Caco-2 (cell line): ENCODE measurements around the gene SH3GL1. TPM values are rescaled to one million over a fixed set of nuclear protein-coding genes. Genes with fewer than 3 reads are reported as not detected.

Source experiments
- BruUV-seq: library from RNA; stranded (reverse); fragments of 400-500 nt; replicated peaks from 2 replicates; lab custom pipeline; 2021; lab: Mats Ljungman, UMichigan
- CTCF ChIA-PET: fragments of 300-600 bp; sonication (Branson Sonifier 250); formaldehyde crosslinking; loops from one replicate; lab custom pipeline; 2022; ENCODE audit warnings: antibody characterized with exemption; lab: Charles Lee
- POLR2A ChIA-PET: fragments of 300-600 bp; sonication (Branson Sonifier 250); formaldehyde crosslinking; loops from one replicate; lab custom pipeline; 2022; ENCODE audit warnings: antibody characterized with exemption; lab: Charles Lee
- DNase-seq, 2 experiments: peaks; one replicate each; pipeline versions ENCODE4 v3.0.0 to v3.0.0-alpha.2; 2020 to 2022
- H3K27me3 ChIP-seq: replicated peaks from 2 replicates; pipeline ENCODE4 v1.6.0; 2011; ENCODE audit warnings: low read length; ENCODE audit not compliant: control insufficient read depth, insufficient read depth
- H3K36me3 ChIP-seq: 2 replicates; pipeline ENCODE4 v1.5.1; 2011; ENCODE audit warnings: low read length; ENCODE audit not compliant: control insufficient read depth, insufficient read depth
- H3K4me1 ChIP-seq: fragments of 250-450 bp; sonication (Bioruptor Pico); 2 replicates; pipeline ENCODE4 v1.5.1; 2020; ENCODE audit warnings: mild to moderate bottlenecking
- H3K4me3 ChIP-seq: 2 replicates; pipeline ENCODE4 v1.5.1; 2011; ENCODE audit warnings: low read depth, mild to moderate bottlenecking, control low read depth, low read length
- H3K9me3 ChIP-seq: fragments of 250-450 bp; sonication (Bioruptor Pico); 2 replicates; pipeline ENCODE4 v1.5.1; 2020; ENCODE audit warnings: mild to moderate bottlenecking, moderate library complexity
- H3K27ac Mint-ChIP-seq: one replicate; pipeline ENCODE4 v1.8.0; 2022; ENCODE audit warnings: mixed read lengths; ENCODE audit not compliant: unreplicated experiment
- H3K27me3 Mint-ChIP-seq: one replicate; pipeline ENCODE4 v1.8.0; 2022; ENCODE audit warnings: mixed read lengths; ENCODE audit not compliant: insufficient read depth, unreplicated experiment
- H3K36me3 Mint-ChIP-seq: one replicate; pipeline ENCODE4 v1.8.0; 2022; ENCODE audit warnings: mild to moderate bottlenecking, mixed read lengths; ENCODE audit not compliant: insufficient read depth, unreplicated experiment
- H3K4me1 Mint-ChIP-seq: one replicate; pipeline ENCODE4 v1.8.0; 2022; ENCODE audit warnings: low read depth, mixed read lengths; ENCODE audit not compliant: unreplicated experiment
- H3K4me3 Mint-ChIP-seq: one replicate; pipeline ENCODE4 v1.8.0; 2022; ENCODE audit warnings: mild to moderate bottlenecking, moderate library complexity, mixed read lengths; ENCODE audit not compliant: unreplicated experiment
- H3K9me3 Mint-ChIP-seq: one replicate; pipeline ENCODE4 v1.8.0; 2022; ENCODE audit warnings: mixed read lengths; ENCODE audit not compliant: unreplicated experiment
- CTCF ChIP-seq, 2 experiments: fragments of 200-600 bp in 1 of 2; IDR thresholded peaks; 1 replicate in 1 of 2; 2 replicates in 1 of 2; pipeline versions ENCODE4 v1.5.1 to v1.8.0; 2011 to 2022; ENCODE audit warnings: antibody characterized with exemption in 1 of 2, control low read depth in 1 of 2, inconsistent platforms in 1 of 2, low read depth in 1 of 2, low read length in 1 of 2, mild to moderate bottlenecking in 1 of 2, moderate library complexity in 1 of 2; ENCODE audit not compliant: insufficient read depth in 1 of 2, severe bottlenecking in 1 of 2, unreplicated experiment in 1 of 2
- intact Hi-C: fragments of 100-400 bp; cut with micrococcal nuclease; formaldehyde crosslinking; loops from one replicate; pipeline ENCODE4 v1.10.0; 2022; ENCODE audit not compliant: unreplicated experiment
- total RNA-seq: library from RNA; stranded (reverse); gene quantifications from 2 replicates; pipeline ENCODE4 v1.2.3, GENCODE V29; 2022

Gene SH3GL1
- total RNA-seq, 1 experiment from 2014 or later: 91.3 TPM

GRCh38 chr19:4401769-4402170 is 1.4 kb upstream of the SH3GL1 start:
- H3K4me1 Mint-ChIP-seq: peaks cover 14% of the 10 kb centered on the region
- H3K36me3 Mint-ChIP-seq: peaks cover 41% of the 10 kb centered on the region
- POLR2A ChIA-PET: interaction anchor here (0.5 to 1.4 kb wide), 8 partner anchors 9 to 431 kb away, joined by 3 to 27 read pairs (median 4); partner anchors contain the start of genes DAPK3 and YJU2
- H3K27me3 ChIP-seq: no peaks in the 10 kb centered on the region
- H3K36me3 ChIP-seq: no peaks in the 10 kb centered on the region; the same call in none of the 2 replicates
- no peak for DNase-seq
- peak overlapping the region; percentile 22 for H3K4me3 ChIP-seq
- peak overlapping the region; percentile 73 for H3K27ac Mint-ChIP-seq
- H3K27me3 Mint-ChIP-seq: no peaks in the 10 kb centered on the region
- H3K9me3 ChIP-seq: no peaks in the 10 kb centered on the region
- intact Hi-C loops: loop anchor here (5.0 kb wide), 1 partner anchor 39 kb away; no protein-coding TSS in a partner anchor
- no peaks in the 10 kb centered on the region for H3K9me3 Mint-ChIP-seq
- TF ChIP-seq CTCF (IDR thresholded peaks at IDR 0.05; ENCODE audit: insufficient read depth in 1 of 2, low read depth in 1 of 2, low read length in 1 of 2, severe bottlenecking in 1 of 2, unreplicated experiment in 1 of 2): no peak
- H3K4me1 ChIP-seq: peaks cover 12% of the 10 kb centered on the region
- BruUV-seq: TSS peak; percentile 29
- peak overlapping the region; percentile 75 for H3K4me3 Mint-ChIP-seq
- CTCF ChIA-PET: interaction anchor here (0.6 to 1.7 kb wide), 10 partner anchors 13 to 568 kb away, joined by 3 to 18 read pairs (median 6); no protein-coding TSS in a partner anchor

- DNase-seq: no peak
- Histone ChIP-seq H3K4me1 (peaks cover 12% of the 10 kb centered on the region), H3K4me3 (peak overlapping the region; percentile 98), H3K9me3 (no peaks in the 10 kb centered on the region), H3K36me3 (no peaks in the 10 kb centered on the region; the same call in none of the 2 replicates), H3K27me3 (no peaks in the 10 kb centered on the region)
- intact Hi-C loops: loop anchor here (1.0 to 5.0 kb wide), 3 partner anchors 8 to 37 kb away; no protein-coding TSS in a partner anchor
- Mint-ChIP-seq H3K4me3 (peak overlapping the region; percentile 75), H3K9me3 (no peaks in the 10 kb centered on the region), H3K36me3 (peaks cover 54% of the 10 kb centered on the region), H3K27ac (peak overlapping the region; percentile 79), H3K27me3 (no peaks in the 10 kb centered on the region), H3K4me1 (peaks cover 14% of the 10 kb centered on the region)
- CTCF ChIA-PET: interaction anchor here (0.5 to 1.5 kb wide), 8 partner anchors 9 to 1538 kb away, joined by 3 to 25 read pairs (median 4); no protein-coding TSS in a partner anchor
- BruUV-seq: no TSS peak
- POLR2A ChIA-PET: interaction anchor here (1.0 to 1.4 kb wide), 2 partner anchors 9 to 25 kb away, joined by 4 to 8 read pairs; no protein-coding TSS in a partner anchor
- no peak for TF ChIP-seq CTCF (IDR thresholded peaks at IDR 0.05; ENCODE audit: insufficient read depth in 1 of 2, low read depth in 1 of 2, low read length in 1 of 2, severe bottlenecking in 1 of 2, unreplicated experiment in 1 of 2)
Measured at GRCh38 chr19:4399812-4400134, 574 bp downstream of the SH3GL1 start.

- Histone ChIP-seq H3K4me3 (no peak overlapping the region), H3K27me3 (no peaks in the 10 kb centered on the region), H3K4me1 (peaks cover 20% of the 10 kb centered on the region), H3K9me3 (no peaks in the 10 kb centered on the region), H3K36me3 (no peaks in the 10 kb centered on the region; the same call in none of the 2 replicates)
- CTCF ChIA-PET: interaction anchor here (0.7 kb wide), 1 partner anchor 59 kb away, joined by 4 read pairs; no protein-coding TSS in a partner anchor
- no peak overlapping the region for H3K4me3 Mint-ChIP-seq
- H3K4me1 Mint-ChIP-seq: peaks cover 24% of the 10 kb centered on the region
- no peaks in the 10 kb centered on the region for H3K9me3 Mint-ChIP-seq
- intact Hi-C loops: no loop called here
- no TSS peak for BruUV-seq
- H3K36me3 Mint-ChIP-seq: peaks cover 57% of the 10 kb centered on the region
- POLR2A ChIA-PET: no interaction called here
- H3K27ac Mint-ChIP-seq: no peak overlapping the region
- H3K27me3 Mint-ChIP-seq: no peaks in the 10 kb centered on the region
- no peak for DNase-seq
- no peak for TF ChIP-seq CTCF (IDR thresholded peaks at IDR 0.05; ENCODE audit: insufficient read depth in 1 of 2, low read depth in 1 of 2, low read length in 1 of 2, severe bottlenecking in 1 of 2, unreplicated experiment in 1 of 2)
Measured at GRCh38 chr19:4396949-4397783, 3.2 kb downstream of the SH3GL1 start.
